Activated CD8-positive, alpha-beta memory T cell treated with anti-CD3 and anti-CD28 coated beads for 4 hours (primary cell): Measurements from ENCODE around the gene IL31.
"Not testable (repeated sequence)": the region's sequence is repeated elsewhere in the genome, so short reads cannot be mapped to it uniquely, and the experiment has no call there.

ENCODE experiments used
- DNase-seq, 2 donors: peaks; one replicate each; pipeline ENCODE4 v3.0.0-alpha.2; 2020; ENCODE audit warnings: low read depth in 2 of 2

IL31 gene

DNA sequence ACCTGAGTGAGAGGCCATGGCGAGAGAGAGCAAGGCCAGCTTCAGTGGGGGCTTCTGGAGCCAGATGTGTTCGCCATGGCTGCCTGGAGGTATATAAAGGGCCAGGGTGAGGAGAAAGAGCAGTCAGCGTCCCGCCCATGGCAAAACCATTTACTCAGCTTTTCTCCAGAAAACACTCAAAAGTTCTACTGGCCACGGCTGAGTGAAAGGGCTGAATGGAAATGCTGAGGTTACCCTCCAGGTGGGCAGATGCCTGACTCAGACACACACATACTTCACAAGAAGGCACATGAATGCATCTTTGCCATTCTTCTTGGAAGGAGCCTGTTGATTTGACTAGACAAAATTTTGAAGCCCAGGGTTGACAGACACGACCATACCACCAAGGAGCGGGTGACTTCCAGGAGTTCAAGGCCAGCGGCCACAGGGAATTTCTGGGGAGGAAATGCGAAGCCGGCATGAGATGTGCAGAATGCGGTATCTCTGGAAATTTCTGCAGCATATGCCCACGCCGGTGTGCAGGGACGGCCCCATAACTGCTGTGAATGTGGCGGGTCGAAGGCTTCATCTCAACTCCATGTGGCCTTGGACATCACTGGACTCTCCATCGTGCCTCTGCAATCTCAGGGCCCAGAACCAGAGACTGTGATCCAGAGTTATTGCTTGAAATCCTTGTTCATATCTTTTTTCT, at the start of gene IL31:
Gene IL31 (minus strand): TSS at position 67 of the 691 bp plus-strand sequence. CDS start 49 bp downstream, at position 18.
- DNase-seq, result no peak

DNA sequence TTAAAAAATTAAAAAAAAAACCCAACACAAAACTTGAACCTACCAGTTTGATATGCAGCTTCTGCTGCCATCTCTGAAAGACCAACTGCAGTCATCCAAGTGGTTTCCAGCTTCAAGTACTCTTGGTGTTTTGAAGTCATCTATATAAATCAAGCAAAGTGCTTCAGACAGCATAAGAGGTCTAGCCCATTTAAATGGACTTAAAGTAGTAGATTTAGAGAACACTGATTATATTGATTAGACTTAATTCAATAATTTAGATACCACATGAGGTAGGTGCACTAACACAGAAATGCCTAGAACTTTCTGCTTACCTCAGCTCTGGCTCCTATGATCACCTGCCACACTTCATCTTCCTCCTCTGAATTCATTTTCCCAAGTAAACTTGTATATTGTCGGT, 42.4 kb upstream of the IL31 start:
- no peak for DNase-seq

DNA sequence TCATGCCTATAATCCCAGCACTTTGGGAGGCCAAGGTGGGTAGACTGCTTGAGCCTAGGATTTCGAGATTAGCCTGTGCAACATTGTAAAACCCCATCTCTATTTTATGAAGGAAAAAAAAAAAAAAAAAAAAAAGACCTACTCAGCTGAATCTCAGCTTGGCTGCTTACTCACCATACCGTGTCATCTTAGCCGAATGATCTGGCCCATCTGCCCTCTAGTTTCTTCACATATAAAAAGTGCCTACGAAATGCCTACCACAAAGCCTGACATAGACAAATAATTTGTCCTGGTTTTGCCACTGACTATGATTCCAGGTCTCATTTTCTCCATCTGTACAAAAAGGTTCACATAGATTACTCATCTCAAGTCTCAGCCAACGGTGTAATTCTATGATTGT, 41.8 kb upstream of the IL31 start:
- no peak for DNase-seq

DNA sequence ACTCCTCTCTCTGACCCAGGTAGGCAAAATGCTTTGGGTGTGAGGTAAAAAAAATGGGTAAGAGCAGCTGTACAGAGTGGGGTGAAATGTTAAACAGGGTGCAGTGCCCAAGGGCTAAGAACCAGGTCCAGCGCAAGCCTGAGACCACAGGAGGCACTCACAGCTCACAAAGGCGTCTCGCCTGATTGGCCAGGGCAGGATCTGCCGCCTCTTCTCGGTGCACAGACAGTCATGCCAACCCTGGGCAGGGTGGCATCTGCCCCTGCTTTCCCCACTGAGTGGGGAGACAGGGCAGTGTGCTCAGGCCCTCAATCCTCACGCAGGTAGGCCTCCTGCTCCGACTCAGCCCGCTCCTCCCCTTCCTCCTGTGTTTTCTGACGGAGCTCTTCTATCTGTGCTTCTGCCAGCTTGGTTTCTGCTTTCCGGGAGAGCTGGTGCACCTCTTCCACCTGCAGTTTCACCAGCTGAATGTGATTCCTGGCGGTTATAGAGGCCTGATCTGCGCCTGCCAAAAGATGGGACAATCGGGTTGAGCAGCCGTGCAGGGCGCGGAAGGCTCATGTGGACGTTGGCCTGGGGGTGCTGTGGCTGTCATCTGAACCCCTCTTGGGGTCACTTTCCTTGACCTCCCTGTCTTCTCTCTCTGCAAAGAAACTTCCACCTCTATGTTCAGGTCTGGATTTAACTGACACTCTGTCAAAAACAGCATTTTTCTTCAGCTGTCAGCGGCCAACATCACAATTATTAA, 34.2 kb upstream of the IL31 start:
- no peak for DNase-seq

DNA sequence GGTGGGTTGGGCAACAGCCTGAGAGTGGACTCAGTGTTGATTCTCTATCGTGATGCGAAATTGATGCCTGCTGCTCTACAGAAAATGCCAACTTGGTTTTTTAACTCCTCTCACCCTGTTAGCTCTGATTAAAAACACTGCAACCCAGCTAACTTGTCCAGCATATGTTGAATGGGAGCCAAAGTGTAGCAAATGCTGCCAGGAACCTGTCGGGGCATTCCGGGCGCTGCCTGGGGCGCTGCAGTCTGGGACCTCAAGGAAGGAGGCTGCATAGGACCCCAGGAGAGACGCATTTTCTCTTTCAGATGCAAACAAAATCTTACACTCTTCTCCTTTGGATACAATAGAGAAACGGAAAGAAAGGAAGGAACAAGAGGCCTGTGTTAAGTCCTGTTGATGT, 33.4 kb upstream of the IL31 start:
- no peak for DNase-seq

DNA sequence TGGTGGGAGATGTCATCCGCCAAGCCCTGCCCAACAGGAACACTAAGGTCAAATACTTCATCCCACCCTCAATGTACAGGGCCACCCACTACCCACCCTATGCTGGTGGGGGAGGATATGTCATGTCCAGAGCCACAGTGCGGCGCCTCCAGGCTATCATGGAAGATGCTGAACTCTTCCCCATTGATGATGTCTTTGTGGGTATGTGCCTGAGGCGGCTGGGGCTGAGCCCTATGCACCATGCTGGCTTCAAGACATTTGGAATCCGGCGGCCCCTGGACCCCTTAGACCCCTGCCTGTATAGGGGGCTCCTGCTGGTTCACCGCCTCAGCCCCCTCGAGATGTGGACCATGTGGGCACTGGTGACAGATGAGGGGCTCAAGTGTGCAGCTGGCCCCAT, 33.0 kb upstream of the IL31 start:
- no peak for DNase-seq

DNA sequence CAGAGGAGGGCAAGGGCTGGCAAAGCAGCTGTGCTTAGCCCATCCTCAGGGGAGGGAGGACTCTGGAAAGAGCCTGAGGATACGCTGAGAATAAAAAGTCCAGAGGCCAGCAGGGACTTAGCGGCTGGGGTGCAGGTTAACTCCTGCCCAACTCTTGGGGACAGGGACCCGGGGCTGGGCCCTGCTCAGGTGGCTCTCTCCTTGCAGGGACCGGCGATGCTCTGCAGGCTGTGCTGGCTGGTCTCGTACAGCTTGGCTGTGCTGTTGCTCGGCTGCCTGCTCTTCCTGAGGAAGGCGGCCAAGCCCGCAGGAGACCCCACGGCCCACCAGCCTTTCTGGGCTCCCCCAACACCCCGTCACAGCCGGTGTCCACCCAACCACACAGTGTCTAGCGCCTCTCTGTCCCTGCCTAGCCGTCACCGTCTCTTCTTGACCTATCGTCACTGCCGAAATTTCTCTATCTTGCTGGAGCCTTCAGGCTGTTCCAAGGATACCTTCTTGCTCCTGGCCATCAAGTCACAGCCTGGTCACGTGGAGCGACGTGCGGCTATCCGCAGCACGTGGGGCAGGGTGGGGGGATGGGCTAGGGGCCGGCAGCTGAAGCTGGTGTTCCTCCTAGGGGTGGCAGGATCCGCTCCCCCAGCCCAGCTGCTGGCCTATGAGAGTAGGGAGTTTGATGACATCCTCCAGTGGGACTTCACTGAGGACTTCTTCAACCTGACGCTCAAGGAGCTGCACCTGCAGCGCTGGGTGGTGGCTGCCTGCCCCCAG, 32.3 kb upstream of the IL31 start:
- no peak for DNase-seq

DNA sequence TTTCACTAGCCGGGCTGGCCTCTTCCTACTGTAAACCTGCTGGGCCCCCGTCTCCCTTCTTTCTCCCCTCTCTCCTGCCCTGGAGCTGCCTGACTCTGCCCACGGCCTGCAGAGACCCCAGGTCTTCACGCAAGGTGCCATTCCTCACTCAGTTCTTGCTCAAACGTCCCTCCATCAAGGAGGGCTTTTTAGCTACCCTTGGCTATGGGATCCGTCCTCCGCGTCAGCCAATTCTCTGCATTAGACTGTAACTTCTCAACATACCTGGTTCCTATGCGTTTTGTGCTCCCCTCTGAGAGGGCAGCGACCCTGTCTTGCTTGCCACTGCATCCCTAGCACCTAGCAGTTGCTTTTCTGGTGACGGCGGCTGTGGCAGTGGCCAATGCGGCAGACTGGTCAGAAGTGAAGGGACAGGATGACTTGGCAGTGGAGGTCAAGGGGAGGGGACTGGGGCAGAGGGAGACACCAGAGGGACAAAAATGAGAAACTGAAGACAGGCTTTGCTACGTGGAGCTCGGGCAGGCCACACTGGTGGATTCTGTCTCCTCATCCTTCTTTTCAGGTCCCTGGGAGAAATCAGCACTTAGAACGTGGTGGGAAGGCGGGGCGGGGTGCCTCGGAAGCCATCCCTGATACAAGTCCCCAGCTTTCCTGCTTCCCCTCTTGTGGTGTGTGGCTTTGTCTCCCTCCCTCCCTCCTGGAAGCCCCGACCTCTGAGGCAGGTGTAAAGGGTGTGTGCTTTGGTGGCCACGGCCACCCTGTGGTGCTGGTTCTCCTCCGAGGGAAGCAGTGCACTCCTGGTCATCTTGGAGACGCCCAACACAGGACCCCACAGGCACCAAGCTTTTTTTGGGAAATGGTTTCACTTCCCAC, 31.3 kb upstream of the IL31 start:
- no peak for DNase-seq

DNA sequence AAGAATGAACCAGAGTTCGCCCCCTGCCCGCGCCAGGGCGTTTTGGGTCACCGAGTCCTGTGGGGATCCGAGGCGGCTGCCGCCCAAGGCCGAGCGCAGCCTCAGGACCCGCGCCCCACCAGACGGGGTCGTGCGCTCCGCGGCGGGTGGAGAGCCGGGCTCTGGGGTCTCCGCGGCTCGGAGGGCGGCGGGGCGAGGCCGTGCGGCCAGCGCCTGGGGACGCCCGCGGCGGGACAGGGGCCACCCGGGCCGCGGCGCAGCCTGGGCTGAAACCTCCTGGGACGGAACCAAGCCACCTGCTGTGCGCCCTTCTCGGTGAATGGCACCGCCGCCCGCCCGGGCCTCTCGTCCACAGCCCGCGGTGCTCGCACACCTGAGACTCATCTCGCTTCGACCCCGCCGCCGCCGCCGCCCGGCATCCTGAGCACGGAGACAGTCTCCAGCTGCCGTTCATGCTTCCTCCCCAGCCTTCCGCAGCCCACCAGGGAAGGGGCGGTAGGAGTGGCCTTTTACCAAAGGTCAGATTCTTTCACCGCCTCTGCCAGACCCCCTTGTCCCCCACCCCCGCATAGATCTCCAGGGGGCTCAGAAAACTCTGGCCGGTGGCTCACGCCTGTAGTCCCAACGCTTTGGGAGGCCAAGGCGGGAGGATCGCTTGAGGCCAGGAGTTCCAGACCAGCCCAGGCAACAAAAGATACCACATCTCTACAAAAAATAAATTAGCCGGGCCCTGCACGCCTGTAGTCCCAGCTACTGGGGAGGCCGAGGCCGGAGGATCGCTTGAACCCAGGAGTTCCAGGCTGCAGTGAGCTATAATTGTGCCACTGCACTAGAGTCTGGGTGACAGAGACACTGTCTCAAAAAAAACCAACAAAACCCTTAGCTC, 30.4 kb upstream of the IL31 start:
- no peak for DNase-seq

DNA sequence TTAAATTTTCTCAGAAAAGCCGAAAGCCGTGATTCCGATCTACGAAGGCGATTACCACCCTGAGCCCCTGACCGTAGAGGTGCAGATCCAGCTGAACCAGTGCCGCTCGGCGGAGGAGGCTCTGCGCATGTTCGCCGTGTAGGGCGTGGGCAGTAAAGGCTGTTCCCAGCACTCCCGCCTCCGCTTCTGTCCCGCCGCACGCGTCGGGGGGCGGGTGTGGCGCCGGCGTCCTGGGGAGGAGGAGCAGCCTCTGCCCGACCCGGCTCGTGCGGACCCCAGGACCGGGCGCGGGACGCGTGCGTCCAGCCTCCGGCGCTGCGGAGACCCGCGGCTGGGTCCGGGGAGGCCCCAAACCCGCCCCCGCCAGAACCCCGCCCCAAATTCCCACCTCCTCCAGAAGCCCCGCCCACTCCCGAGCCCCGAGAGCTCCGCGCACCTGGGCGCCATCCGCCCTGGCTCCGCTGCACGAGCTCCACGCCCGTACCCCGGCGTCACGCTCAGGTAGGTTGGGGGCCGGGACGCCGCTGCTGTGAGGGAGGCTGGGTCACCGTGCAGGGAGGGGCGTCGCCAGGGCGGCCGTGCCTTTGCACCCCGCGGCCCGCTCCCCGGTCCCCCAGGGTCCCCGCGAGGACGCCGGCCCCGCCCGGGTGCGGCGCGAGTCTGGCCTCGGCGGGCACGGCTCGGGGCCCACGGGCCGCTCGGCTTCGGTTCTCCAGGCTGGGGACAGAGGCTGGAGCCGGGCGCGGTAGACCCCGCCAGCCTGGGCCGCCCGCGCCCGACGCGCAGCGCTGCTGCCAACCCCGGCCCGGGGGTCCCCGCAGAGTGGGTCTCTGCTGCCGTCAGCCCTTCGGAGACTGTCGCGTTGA, 29.5 kb upstream of the IL31 start, which contains the start of gene B3GNT4:
Gene B3GNT4 (plus strand): TSS at position 409 of the 866 bp plus-strand sequence. CDS start 910 bp downstream, outside the sequence.
- DNase-seq, result peak; percentile 36 to 54

DNA sequence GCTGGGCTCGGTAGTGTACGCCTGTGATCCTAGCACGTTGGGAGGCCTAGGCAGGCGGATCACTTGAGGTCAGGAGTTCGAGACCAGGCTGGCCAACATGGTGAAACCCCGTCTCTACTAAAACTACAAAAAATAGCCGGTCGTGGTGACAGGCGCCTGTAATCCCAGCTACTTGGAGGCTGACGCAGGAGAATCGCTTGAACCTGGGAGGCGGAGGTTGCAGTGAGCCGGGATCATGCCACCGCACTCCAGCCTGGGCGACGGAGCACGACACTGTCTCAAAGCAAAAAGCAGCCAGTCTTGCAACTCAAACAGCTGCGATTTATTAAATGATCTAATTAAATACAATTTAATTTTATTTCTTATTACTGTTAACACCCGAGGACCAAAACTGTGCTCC, 28.8 kb upstream of the IL31 start:
- DNase-seq, result not testable (repeated sequence)

DNA sequence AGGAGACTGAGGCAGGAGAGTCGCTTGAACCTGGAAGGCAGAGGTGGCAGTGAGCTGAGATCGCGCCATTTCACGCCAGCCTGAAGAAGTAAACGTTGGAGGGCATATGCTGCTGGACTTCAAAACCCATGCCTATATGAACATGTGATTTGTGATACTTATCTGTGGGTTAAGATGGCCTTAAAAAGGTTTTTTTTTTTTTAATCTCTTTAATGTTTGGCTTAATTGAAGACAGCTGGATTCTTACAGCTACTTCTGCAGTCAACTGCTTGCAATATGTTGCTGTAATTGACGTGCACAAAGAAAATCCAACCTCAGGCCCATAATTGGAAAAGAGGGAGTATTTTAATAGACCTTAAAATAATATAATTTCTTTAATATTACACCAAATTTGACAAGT, 28.0 kb upstream of the IL31 start:
- no peak for DNase-seq

DNA sequence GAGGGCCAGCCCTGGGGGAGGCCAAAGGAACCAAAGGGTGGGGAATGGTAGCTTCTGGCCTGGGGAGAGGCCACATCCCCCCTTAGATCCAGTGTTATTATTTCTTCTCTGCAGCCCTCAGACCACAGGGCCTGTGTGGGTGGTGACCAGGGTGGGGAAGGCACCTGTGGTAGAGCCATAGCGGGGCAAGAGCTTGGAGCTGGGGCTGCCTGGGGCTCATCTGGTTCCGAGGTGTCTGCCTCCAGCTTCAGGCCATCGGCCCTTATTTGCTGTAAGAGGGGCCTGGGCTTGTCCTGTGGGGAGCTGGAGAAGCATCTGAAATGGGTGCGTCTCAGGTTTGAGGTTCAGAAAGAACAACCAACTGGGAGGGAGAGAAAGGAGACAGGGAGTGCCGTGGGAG, 27.4 kb upstream of the IL31 start:
- no peak for DNase-seq

DNA sequence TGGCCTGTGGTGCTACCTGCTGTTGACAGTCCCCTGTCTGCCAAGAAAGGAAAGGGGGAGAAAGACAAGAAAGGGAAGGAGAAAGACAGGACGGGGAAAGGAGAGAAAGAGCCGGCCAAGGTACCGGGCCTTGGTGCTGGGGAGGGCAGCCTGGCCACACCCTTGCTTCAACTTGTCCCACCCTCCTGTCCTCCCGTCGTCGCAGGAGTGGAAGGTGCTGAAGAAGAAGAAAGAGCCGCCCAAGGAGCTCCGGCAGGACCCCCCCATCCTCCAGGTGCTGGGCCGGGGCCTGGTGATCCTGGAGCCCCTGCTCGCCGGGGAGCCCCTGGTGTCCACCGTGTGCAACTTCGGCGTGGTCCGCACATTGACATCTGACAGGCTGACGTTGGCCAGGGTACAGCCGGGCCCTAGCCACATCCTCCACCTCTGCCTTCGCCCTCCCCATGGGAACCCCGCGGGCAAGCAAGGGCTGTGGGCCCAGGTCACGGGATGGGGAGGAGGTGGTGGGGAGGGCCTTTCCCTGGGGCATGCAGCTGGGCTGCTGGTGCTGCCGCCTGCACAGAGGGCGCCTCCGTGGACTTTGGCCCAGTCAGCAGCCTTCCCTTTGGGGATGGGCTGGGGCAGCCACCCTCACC, 26.6 kb upstream of the IL31 start:
- DNase-seq, result no peak

DNA sequence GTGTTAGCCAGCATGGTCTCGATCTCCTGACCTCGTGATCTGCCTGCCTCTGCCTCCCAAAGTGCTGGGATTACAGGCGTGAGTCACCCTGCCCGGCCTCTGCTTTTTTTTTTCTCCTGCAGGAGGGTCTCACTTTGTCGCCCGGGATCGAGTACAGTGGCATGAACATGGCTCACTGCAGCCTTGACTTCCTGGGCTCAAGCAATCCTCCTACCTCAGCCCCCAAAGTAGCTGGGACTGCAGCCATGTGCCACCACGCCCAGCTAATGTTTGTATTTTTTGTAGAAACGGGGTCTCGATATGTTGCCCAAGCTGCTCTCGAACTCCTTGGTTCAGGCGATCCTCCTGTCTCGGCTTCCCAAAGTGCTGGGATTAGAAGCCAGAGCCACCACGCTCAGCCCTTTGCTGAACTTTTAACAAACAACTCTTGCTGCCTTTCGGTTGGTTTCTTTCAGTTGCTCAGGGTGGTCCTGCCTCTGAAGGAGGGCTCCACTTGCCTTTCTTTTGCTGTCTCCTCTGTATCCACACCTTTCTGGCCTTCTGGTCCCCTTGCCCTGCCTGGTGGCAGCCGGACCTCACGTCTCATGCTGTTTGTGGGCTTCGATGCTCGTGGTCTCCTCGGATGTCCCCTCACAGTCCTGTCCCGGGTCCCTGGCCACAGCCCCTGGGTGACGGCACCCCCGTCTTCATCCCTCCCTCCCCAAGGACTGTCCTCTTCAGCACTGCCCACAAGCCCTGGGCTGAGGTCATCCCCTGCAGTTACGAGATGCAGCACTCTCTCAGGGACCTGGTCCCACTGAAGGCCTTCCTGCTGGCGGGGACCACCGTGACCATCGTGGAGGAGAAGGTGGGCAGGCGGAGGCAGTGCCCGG, 25.7 kb upstream of the IL31 start:
- no peak for DNase-seq

DNA sequence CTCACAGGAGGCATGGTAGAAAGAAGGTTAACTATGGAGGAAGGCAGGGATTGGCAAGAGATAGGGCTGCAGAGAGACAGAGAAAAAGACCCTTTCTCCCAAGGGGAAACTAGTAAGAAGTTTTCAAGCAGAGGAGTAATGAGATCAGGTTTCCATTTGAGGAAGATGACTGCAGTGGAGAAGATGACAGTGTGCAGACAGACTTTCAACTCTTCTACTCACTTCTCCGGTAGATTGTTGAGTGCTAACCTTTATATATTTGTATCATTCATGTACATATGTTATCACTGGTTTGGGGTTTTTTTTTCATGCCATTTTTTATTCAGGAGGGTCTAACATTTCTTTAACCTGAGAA, 23.6 kb upstream of the IL31 start:
- DNase-seq, result no peak

DNA sequence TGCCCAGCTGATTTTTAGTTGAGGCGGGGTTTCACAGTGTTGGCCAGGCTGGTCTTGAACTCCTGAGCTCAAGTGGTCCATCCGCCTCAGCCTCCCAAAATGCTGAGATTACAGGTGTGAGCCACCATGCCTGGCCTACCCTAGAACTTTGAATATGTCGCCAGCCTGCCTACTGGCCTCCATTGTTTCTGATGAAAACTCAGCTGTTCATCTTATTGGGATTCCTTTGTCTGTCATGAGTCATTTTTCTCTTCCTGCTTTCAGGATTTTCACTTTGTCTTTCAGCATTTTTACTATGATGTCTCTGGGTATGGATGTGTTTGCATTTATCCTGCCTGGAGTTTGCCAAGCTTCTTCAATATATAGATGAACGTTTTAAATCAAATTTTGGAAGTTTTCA, 21.4 kb upstream of the IL31 start:
- DNase-seq, result no peak

DNA sequence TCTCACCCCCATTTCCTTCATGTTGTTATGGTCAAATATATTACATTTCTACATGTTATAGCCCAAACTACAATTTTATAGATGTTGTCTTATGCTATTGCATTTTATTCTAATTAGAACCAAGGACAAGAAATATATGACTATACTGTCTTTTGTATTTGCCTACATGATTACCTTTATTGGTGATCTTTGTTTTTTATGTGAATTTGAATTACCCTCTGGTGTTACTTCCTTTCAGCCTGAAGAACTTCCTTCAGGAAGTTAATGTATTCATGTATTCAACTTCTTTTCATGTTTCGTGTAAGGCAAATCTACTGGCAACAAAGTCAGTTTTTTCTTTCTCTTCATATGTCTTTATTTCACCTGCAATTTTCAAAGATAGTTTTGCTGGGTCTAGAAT, 20.8 kb upstream of the IL31 start:
- no peak for DNase-seq
